Smooth muscle cell (in vitro differentiated cells): ENCODE measurements around the gene ACKR2. TPM values are rescaled to one million over a fixed set of nuclear protein-coding genes. Genes with fewer than 3 reads are reported as not detected.

Experiments
- DNase-seq: peaks from one replicate; lab custom pipeline; 2025; ENCODE audit not compliant: unreplicated experiment; lab: John Stamatoyannopoulos, UW
- H2AFZ ChIP-seq: fragments of 200-600 bp; sonication (generic); 2 replicates; pipeline ENCODE4 v1.6.0; 2016; ENCODE audit warnings: antibody characterized with exemption, low read depth, mild to moderate bottlenecking
- H3F3A ChIP-seq: fragments of 200-600 bp; sonication (generic); 2 replicates; pipeline ENCODE4 v1.6.0; 2017; ENCODE audit warnings: antibody characterized with exemption, low read depth
- H3K27ac ChIP-seq: fragments of 200-600 bp; sonication (generic); 2 replicates; pipeline ENCODE4 v1.5.1; 2016; ENCODE audit warnings: low read depth, mild to moderate bottlenecking
- H3K27me3 ChIP-seq: fragments of 200-600 bp; sonication (generic); 2 replicates; pipeline ENCODE4 v1.6.1; 2016; ENCODE audit warnings: low read depth, mild to moderate bottlenecking
- H3K36me3 ChIP-seq: fragments of 200-600 bp; sonication (generic); 2 replicates; pipeline ENCODE4 v1.5.1; 2016; ENCODE audit warnings: low read depth
- H3K4me1 ChIP-seq: fragments of 200-600 bp; sonication (generic); 2 replicates; pipeline ENCODE4 v1.5.1; 2016; ENCODE audit warnings: low read depth
- H3K4me2 ChIP-seq: fragments of 200-600 bp; sonication (generic); 2 replicates; pipeline ENCODE4 v1.6.0; 2016; ENCODE audit warnings: mild to moderate bottlenecking
- H3K4me3 ChIP-seq: fragments of 200-600 bp; sonication (generic); 2 replicates; pipeline ENCODE4 v1.5.1; 2016; ENCODE audit warnings: mild to moderate bottlenecking
- H3K79me2 ChIP-seq: fragments of 200-600 bp; sonication (generic); 2 replicates; pipeline ENCODE4 v1.6.0; 2016; ENCODE audit warnings: low read depth, mild to moderate bottlenecking
- H3K9ac ChIP-seq: fragments of 200-600 bp; sonication (generic); 2 replicates; pipeline ENCODE4 v1.6.0; 2016; ENCODE audit warnings: low read depth
- H3K9me3 ChIP-seq: fragments of 200-600 bp; sonication (generic); replicated peaks from 2 replicates; pipeline ENCODE4 v1.5.1; 2016; ENCODE audit warnings: low read depth
- H4K20me1 ChIP-seq: fragments of 200-600 bp; sonication (generic); 2 replicates; pipeline ENCODE4 v1.6.0; 2016; ENCODE audit warnings: low read depth
- WGBS: methylation state at CpG from one replicate; pipeline ENCODE4 v1.1.7; 2016; ENCODE audit warnings: low lambda C conversion rate; 5-methylcytosine and 5-hydroxymethylcytosine counted together
- polyA plus RNA-seq: library from polyadenylated mRNA; unstranded; fragments of >200 nt; fragmentation: Nextera tagmentation; extraction: Ambion mirVana; gene quantifications from 2 replicates; pipeline ENCODE4 v1.2.1, GENCODE V29; 2016
- total RNA-seq: library from RNA; depleted of rRNA; stranded (reverse); fragments of >200 nt; gene quantifications from 2 replicates; pipeline ENCODE4 v1.2.3, GENCODE V29; 2014
- TF ChIP-seq, protein P1 (sequence below): fragments of 200-600 bp; sonication (generic); IDR thresholded peaks from 2 replicates; pipeline ENCODE4 v1.5.1; 2017; ENCODE audit warnings: borderline replicate concordance, mild to moderate bottlenecking, antibody characterized with exemption; ENCODE audit not compliant: insufficient read depth, poor library complexity, severe bottlenecking

Gene ACKR2
- total and polyA plus RNA-seq, 2 experiments from 2014 or later = 1.1 to 17.2 TPM

GRCh38 chr3:42814246-42814645 lies 5.0 kb downstream of the ACKR2 start:
- 86% methylated on average over 5 of the region's 5 CpGs for WGBS
- H3K9me3 ChIP-seq = no peaks in the 10 kb centered on the region

GRCh38 chr3:42814914-42815507 lies 5.8 kb downstream of the ACKR2 start:
- Histone ChIP-seq H3K79me2 (no peaks in the 10 kb centered on the region), H3K27ac (peak overlapping the region; percentile 86), H2AFZ (no peak overlapping the region), H3K4me3 (no peak overlapping the region), H3K9ac (peak overlapping the region; percentile 44), H3K36me3 (no peaks in the 10 kb centered on the region), H3F3A (no peaks in the 10 kb centered on the region), H4K20me1 (no peaks in the 10 kb centered on the region), H3K4me1 (no peaks in the 10 kb centered on the region), H3K27me3 (no peaks in the 10 kb centered on the region), H3K4me2 (peak overlapping the region; percentile 23), H3K9me3 (no peaks in the 10 kb centered on the region)
- no peak for DNase-seq
- TF ChIP-seq, protein P1, sequence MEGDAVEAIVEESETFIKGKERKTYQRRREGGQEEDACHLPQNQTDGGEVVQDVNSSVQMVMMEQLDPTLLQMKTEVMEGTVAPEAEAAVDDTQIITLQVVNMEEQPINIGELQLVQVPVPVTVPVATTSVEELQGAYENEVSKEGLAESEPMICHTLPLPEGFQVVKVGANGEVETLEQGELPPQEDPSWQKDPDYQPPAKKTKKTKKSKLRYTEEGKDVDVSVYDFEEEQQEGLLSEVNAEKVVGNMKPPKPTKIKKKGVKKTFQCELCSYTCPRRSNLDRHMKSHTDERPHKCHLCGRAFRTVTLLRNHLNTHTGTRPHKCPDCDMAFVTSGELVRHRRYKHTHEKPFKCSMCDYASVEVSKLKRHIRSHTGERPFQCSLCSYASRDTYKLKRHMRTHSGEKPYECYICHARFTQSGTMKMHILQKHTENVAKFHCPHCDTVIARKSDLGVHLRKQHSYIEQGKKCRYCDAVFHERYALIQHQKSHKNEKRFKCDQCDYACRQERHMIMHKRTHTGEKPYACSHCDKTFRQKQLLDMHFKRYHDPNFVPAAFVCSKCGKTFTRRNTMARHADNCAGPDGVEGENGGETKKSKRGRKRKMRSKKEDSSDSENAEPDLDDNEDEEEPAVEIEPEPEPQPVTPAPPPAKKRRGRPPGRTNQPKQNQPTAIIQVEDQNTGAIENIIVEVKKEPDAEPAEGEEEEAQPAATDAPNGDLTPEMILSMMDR = no peak
- WGBS = 60% methylated on average over 2 of the region's 2 CpGs

More at GRCh38 chr3:42814246-42814645, 5.0 kb downstream of the ACKR2 start:
- Histone ChIP-seq H2AFZ (no peak overlapping the region), H3K27ac (peak overlapping the region; percentile 86), H3K27me3 (no peaks in the 10 kb centered on the region), H3K4me3 (no peak overlapping the region), H4K20me1 (no peaks in the 10 kb centered on the region), H3K4me1 (no peaks in the 10 kb centered on the region), H3K36me3 (no peaks in the 10 kb centered on the region), H3K9ac (peak overlapping the region; percentile 44), H3F3A (no peaks in the 10 kb centered on the region), H3K4me2 (peak overlapping the region; percentile 23), H3K79me2 (no peaks in the 10 kb centered on the region)
- no peak for DNase-seq
- TF ChIP-seq, protein P1 = no peak

- Histone ChIP-seq H3K4me2 (no peak overlapping the region), H3K79me2 (no peaks in the 10 kb centered on the region), H3F3A (no peaks in the 10 kb centered on the region), H3K9me3 (no peaks in the 10 kb centered on the region), H4K20me1 (no peaks in the 10 kb centered on the region), H3K9ac (no peak overlapping the region), H3K36me3 (no peaks in the 10 kb centered on the region), H3K27ac (peak overlapping the region; percentile 86), H3K27me3 (no peaks in the 10 kb centered on the region), H3K4me3 (no peak overlapping the region), H2AFZ (no peak overlapping the region), H3K4me1 (no peaks in the 10 kb centered on the region)
- DNase-seq = no peak
- WGBS = 64% methylated on average over 2 of the region's 2 CpGs
- TF ChIP-seq, protein P1 = no peak
Observed at GRCh38 chr3:42815826-42816225, 6.6 kb downstream of the ACKR2 start.
